Erythroblast (primary cell): ENCODE data around the gene AMFR.

ENCODE experiments used
- GATA1 ChIP-seq: IDR thresholded peaks from 2 replicates; pipeline ENCODE4 v1.6.1; 2011; ENCODE audit warnings: low read depth, mild to moderate bottlenecking, control low read depth, low read length, moderate library complexity
- POLR2A ChIP-seq: IDR thresholded peaks from 2 replicates; pipeline ENCODE4 v1.6.1; 2011; ENCODE audit warnings: mild to moderate bottlenecking, low read length

GRCh38 chr16:56355786-56356275, 69.5 kb downstream of the AMFR start:
- TF ChIP-seq POLR2A = no peak
- TF ChIP-seq GATA1 = no peak
